Measurements from ENCODE around the gene KYAT1. TPM values are rescaled to one million over a fixed set of nuclear protein-coding genes. Genes with fewer than 3 reads are reported as not detected.

The KYAT1 gene
- total RNA-seq, 4 donors from 2014 or later: 4.7 to 7.4 (median 5.8) TPM

- H3K4me1 ChIP-seq: peaks cover 69 to 73% of the 10 kb centered on the region in 2 donors
- peaks cover 0 to 11% of the 10 kb centered on the region in 2 donors for H3K36me3 ChIP-seq
- no peak for TF ChIP-seq POLR2A (IDR thresholded peaks at IDR 0.05)
- no peak overlapping the region for H3K4me3 ChIP-seq
- H3K9me3 ChIP-seq: no peaks in the 10 kb centered on the region
- ATAC-seq (no peak), DNase-seq (no peak)
- in situ Hi-C loops (cut with MboI; ENCODE audit: low sequenced_read_pairs in 4 of 4): no loop called here
- H3K27me3 ChIP-seq: no peaks in the 10 kb centered on the region
- H3K27ac ChIP-seq: peak overlapping the region; percentile 81 to 85 (median 83)
- intact Hi-C loops (cut with DNase I; ENCODE audit: low total_unique reads): loop anchor here (5.0 kb wide), 1 partner anchor 37 kb away; the partner anchor contains the start of genes KYAT1 and LRRC8A
These were observed 37.2 kb upstream of the KYAT1 start for GRCh38 chr9:128918921-128919320.

GRCh38 chr9:128917151-128917849 is 35.5 kb upstream of the KYAT1 start:
- DNase-seq: peak; percentile 65 to 81
- intact Hi-C loops (cut with DNase I; ENCODE audit: low total_unique reads): loop anchor here (5.0 kb wide), 1 partner anchor 35 kb away; the partner anchor contains the start of genes KYAT1 and LRRC8A
- H3K4me1 ChIP-seq: peaks cover 80 to 82% of the 10 kb centered on the region in 2 donors

GRCh38 chr9:128916745-128917144 is 35.0 kb upstream of the KYAT1 start:
- intact Hi-C loops (cut with DNase I; ENCODE audit: low total_unique reads): loop anchor here (5.0 kb wide), 1 partner anchor 34 kb away; the partner anchor contains the start of genes KYAT1 and LRRC8A
- H3K4me3 ChIP-seq: peak overlapping the region; percentile 23 to 43 (median 30)
- H3K9me3 ChIP-seq: no peaks in the 10 kb centered on the region
- H3K27me3 ChIP-seq: no peaks in the 10 kb centered on the region
- in situ Hi-C loops (cut with MboI; ENCODE audit: low sequenced_read_pairs in 4 of 4): no loop called here
- ATAC-seq: no peak
- no peak for DNase-seq
- peaks cover 82 to 84% of the 10 kb centered on the region in 2 donors for H3K4me1 ChIP-seq
- TF ChIP-seq CTCF (IDR thresholded peaks at IDR 0.05 in 4 of 5, conservative IDR thresholded peaks at IDR 0.05 in 1 of 5) (no peak), POLR2A (IDR thresholded peaks at IDR 0.05) (no peak)
- peaks cover 0 to 11% of the 10 kb centered on the region in 2 donors for H3K36me3 ChIP-seq
- peak overlapping the region; percentile 73 to 85 (median 82) for H3K27ac ChIP-seq

More at GRCh38 chr9:128917151-128917849, 35.5 kb upstream of the KYAT1 start:
- Histone ChIP-seq H3K36me3 (peaks cover 0 to 11% of the 10 kb centered on the region in 2 donors), H3K4me3 (peak overlapping the region in 3 of 4 donors; percentile 23 to 43 (median 34)), H3K27me3 (no peaks in the 10 kb centered on the region), H3K9me3 (no peaks in the 10 kb centered on the region), H3K27ac (peak overlapping the region; percentile 73 to 85 (median 82))
- TF ChIP-seq POLR2A (IDR thresholded peaks at IDR 0.05) (peak in 1 of 2 donors; percentile 48), CTCF (IDR thresholded peaks at IDR 0.05 in 4 of 5, conservative IDR thresholded peaks at IDR 0.05 in 1 of 5) (no peak)
- ATAC-seq: peak; percentile 39 to 70
- in situ Hi-C loops (cut with MboI; ENCODE audit: low sequenced_read_pairs in 4 of 4): no loop called here

GRCh38 chr9:128916204-128916603 is 34.5 kb upstream of the KYAT1 start:
- no peak for TF ChIP-seq POLR2A (IDR thresholded peaks at IDR 0.05)
- TF ChIP-seq CTCF (IDR thresholded peaks at IDR 0.05 in 4 of 5, conservative IDR thresholded peaks at IDR 0.05 in 1 of 5): no peak
- peak in 1 of 2 donors; percentile 18 for ATAC-seq
- peak in 1 of 2 donors; percentile 59 for DNase-seq
- Histone ChIP-seq H3K9me3 (no peaks in the 10 kb centered on the region), H3K4me3 (peak overlapping the region; percentile 23 to 43 (median 30)), H3K27ac (peak overlapping the region; percentile 73 to 85 (median 82)), H3K27me3 (no peaks in the 10 kb centered on the region), H3K4me1 (peaks cover 83 to 88% of the 10 kb centered on the region in 2 donors), H3K36me3 (peaks cover 0 to 11% of the 10 kb centered on the region in 2 donors)
- intact Hi-C loops (cut with DNase I; ENCODE audit: low total_unique reads) (loop anchor here (5.0 kb wide), 1 partner anchor 34 kb away; the partner anchor contains the start of genes KYAT1 and LRRC8A), in situ Hi-C loops (cut with MboI; ENCODE audit: low sequenced_read_pairs in 4 of 4) (no loop called here)
